HG03457 (cell line): ENCODE results near the gene AJUBA.
"Not testable (repeated sequence)": the region's sequence is repeated elsewhere in the genome, so short reads cannot be mapped to it uniquely, and the experiment has no call there.

ENCODE experiments used
- ATAC-seq: cut with Tn5 transposase; IDR thresholded peaks from one replicate; pipeline ENCODE4 v1.9.1; 2021; ENCODE audit warnings: moderate number of reproducible peaks; ENCODE audit not compliant: unreplicated experiment

Gene AJUBA

GRCh38 chr14:22982477-22983245 is at the start of gene AJUBA:
AJUBA (minus strand) TSS chr14:22982551; CDS start chr14:22982266, 285 bp downstream.
- ATAC-seq: no peak

GRCh38 chr14:23030936-23031335 is 48.6 kb upstream of the AJUBA start:
- ATAC-seq: no peak

GRCh38 chr14:23028799-23029198 is 46.4 kb upstream of the AJUBA start:
- no peak for ATAC-seq

GRCh38 chr14:23025151-23025814 is 42.9 kb upstream of the AJUBA start:
- ATAC-seq: no peak

GRCh38 chr14:23024612-23025075 is 42.3 kb upstream of the AJUBA start:
- ATAC-seq: no peak

- no peak for ATAC-seq
Observed at GRCh38 chr14:23023795-23024152, 41.4 kb upstream of the AJUBA start.

- ATAC-seq: no peak
Observed at GRCh38 chr14:23023022-23023794, 40.9 kb upstream of the AJUBA start.

GRCh38 chr14:23021889-23022442 is 39.6 kb upstream of the AJUBA start:
- ATAC-seq: no peak

- no peak for ATAC-seq
Observed at GRCh38 chr14:23021434-23021833, 39.1 kb upstream of the AJUBA start.

- ATAC-seq: no peak
Observed at GRCh38 chr14:23020143-23021128, 38.1 kb upstream of the AJUBA start.

- ATAC-seq: no peak
Observed at GRCh38 chr14:23018107-23018506, 35.8 kb upstream of the AJUBA start.

GRCh38 chr14:23017091-23017490 is 34.7 kb upstream of the AJUBA start:
- no peak for ATAC-seq

GRCh38 chr14:23015618-23016017 is 33.3 kb upstream of the AJUBA start:
- no peak for ATAC-seq

- not testable (repeated sequence) for ATAC-seq
Observed at GRCh38 chr14:23013749-23014054, 31.4 kb upstream of the AJUBA start.

GRCh38 chr14:23013054-23013748 is 30.9 kb upstream of the AJUBA start:
- no peak for ATAC-seq

GRCh38 chr14:23009939-23010726 is 27.8 kb upstream of the AJUBA start, which contains the start of gene C14orf93:
C14orf93 (minus strand) TSS chr14:23010143; CDS start chr14:22999023, 11,120 bp downstream.
- no peak for ATAC-seq

GRCh38 chr14:23009483-23009938 is 27.2 kb upstream of the AJUBA start:
- no peak for ATAC-seq

GRCh38 chr14:23008831-23009230 is 26.5 kb upstream of the AJUBA start:
- ATAC-seq: no peak
